Measurements from ENCODE around the gene CLDN3.
"Not testable (repeated sequence)": the region's sequence is repeated elsewhere in the genome, so short reads cannot be mapped to it uniquely, and the experiment has no call there.

Gene CLDN3, protein sequence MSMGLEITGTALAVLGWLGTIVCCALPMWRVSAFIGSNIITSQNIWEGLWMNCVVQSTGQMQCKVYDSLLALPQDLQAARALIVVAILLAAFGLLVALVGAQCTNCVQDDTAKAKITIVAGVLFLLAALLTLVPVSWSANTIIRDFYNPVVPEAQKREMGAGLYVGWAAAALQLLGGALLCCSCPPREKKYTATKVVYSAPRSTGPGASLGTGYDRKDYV

DNA sequence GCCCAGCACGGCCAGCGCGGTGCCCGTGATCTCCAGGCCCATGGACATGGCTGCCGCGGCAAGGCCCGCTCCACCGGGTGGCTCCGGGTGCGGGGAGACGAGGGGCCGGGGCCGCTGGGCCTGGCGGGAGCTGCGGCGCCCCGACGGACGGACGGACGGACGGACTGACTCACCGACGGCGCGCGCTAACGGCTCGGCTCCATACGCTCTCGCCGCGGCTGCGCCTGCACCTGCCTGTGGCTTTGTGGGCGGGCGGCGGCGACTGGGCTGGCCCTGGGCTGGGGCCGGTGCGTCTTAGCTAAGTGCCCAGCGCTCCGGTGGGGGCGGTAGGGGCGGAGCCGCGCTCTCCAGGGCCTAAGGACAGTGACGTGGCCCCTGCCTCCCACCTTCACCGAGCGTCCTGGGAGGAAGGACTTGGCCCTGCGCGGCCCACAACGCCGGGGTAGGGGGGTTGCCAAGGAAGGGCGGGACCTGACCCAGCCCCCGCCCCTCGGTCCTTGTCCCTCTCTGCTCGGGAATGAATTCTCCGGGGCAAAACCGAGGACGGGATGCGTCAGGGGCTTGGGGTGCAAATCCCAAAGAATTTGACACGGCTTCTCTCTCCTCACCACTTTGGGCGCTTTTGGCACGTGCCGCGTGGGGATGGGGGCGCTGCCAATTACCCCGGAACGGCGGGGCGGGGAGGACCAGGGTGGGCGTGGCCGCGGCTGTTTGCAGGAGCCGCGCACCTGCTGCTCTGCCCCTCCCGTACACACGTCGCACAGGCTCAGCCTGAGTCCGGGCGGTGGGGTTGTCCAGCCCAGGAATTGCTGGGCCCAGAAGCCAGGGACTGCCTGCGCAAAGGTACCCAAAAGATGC is at the start of gene CLDN3:
CLDN3 (minus strand) TSS at position 269 of the 858 bp plus-strand sequence; CDS start at position 48, 221 bp downstream.
- no peak for DNase-seq

DNA sequence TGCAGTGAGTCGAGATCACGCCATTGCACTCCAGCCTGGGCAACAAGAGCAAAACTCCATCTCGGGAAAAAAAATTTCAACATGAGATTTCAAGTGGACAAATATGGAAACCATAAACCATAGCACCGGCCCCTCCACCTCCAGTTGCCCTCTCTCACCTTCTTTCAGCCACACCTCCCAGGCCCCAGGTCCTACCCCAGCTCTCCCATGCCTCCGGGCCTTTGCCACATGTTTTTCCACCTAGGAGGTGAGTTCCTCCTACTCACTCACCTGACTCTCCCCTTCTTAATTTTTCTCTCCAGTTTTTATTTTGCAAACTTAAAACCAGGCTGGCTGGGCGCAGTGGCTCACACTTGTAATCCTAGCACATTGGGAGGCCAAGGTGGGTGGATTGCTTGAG is 47.1 kb upstream of the CLDN3 start:
- DNase-seq: no peak

DNA sequence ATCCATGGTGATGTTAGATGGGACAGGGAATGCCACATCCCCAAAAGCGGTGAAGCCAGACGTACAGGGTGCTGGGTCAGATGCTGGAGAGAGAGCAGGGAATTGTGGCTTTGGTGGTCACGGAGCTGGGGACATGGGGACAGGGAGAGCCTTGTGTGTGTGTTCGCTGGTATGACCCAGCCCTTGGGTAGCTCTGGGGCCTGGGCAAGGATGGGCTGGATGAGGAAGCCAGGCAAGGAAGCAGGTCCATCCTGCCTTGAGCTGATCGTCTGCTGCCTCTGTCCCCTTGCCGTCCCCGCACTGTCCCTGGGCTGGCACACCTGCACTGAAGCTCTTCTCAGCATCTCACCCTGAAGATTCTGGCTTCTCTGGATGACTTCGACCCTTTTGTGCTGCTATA is 45.4 kb upstream of the CLDN3 start:
- DNase-seq: no peak

DNA sequence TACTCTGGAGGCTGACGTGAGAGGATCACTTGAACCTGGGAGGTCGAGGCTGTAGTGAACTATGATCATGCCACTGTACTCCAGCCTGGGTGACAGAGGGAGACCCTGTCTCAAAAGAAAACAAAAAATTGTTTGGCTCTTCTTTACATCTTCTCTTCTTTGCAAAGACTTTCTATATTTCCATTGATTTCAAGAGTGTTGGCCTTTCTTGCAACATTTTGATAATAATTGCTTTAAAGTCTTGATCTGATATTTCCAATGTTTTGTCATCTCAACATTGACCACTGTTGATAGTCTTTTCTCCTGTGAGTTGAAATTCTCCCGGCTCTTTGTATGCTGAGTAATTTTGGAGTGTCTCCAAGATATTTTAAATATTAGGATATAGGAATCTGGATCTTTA is 42.9 kb upstream of the CLDN3 start:
- DNase-seq: no peak

DNA sequence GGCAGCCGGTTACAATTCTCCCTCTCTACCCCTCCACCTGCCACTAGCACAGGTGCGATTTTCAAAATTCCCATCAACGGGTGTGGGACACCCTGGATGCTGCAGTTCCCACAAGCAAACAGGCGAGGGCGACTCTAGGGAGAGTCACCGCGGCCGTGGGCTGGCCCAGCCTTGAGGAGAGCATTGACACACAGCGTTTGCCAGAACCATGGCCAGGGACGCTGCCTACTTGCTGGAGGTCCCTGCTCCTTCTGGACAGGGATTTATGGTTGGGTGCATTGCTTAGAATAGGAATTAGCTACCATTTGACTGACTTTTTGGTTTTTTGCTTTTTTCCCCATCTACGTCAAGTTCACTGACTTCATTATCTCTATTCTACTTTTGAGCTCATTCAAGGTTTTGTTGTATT is 41.7 kb upstream of the CLDN3 start:
- DNase-seq: peak; percentile 84

DNA sequence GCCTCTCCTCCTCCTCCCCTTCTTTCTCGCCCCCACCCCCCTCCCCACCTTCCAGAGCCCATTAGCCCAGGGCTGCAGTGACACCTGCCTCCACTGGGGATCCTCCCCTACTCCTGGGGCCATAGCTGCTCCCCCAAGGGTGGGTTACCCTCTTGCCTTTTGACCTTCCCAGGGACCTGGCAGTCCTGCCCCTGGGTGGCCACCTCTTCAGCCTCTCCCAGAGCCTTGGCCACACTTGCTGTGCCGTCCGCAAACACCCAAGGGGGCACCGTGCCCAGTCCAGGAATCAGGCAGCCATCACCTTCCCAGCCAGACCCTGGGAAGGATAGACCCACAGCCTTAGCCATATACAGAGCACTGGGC is 40.9 kb upstream of the CLDN3 start:
- DNase-seq: peak; percentile 43

DNA sequence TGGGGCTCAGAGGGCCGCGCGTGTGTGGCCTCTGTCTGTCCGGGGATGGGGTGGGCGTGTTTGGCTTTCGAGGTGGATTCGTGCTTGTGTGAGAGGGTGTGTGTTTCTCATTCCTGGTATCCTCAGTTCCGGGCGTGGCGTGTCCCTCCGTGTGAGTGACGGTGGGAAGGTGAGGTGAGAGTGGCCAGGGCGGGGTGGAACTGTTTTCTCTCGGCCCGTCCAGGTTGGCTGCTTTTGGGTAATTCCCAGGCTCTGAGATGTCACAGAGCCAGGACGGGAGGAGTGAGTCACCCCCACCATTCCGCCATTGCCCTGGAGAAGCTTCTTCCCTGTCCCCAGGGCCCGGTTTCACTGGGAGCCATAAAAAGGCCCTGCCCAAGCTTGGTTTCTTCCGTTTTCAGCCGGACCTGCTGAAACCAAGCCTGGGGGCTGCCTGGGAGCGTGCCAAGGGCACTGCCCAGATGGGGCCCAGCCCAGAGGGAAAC is 39.4 kb upstream of the CLDN3 start:
- peak; percentile 55 for DNase-seq

DNA sequence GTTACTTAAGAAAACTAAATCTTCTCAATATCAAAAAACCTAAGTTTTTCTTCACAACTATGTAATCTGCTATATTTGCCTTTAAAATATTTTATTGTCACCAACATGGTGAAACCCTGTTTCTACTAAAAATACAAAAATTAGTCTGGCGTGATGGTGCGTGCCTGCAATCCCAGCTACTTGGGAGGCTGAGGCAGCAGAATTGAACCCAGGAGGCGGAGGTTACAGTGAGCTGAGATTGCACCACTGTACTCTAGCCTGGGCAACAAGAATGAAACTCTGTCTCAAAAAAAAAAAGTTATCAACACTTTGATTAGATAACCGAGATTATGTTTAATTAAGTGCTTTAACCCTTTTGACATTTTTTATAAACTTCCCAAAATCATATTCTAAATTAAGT is 32.4 kb upstream of the CLDN3 start:
- no peak for DNase-seq

DNA sequence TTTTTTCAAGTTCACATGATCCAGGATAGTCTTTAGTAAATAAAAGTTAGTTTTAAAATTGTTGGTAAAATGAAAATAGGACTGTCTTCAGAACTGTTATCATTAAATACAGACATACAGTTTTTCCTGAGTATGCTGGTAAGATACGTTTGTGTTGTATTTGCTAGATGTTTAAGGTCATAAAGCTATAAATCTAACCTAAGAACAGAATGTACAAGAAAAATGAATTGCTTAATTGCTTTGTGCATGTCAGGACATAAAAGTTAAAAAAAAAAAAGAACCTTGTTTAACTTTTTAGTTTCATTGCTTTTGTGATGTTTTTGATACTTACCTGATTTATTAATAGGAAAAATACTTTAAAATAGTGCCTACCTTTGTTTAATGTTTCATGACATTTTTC is 31.5 kb upstream of the CLDN3 start:
- no peak for DNase-seq

DNA sequence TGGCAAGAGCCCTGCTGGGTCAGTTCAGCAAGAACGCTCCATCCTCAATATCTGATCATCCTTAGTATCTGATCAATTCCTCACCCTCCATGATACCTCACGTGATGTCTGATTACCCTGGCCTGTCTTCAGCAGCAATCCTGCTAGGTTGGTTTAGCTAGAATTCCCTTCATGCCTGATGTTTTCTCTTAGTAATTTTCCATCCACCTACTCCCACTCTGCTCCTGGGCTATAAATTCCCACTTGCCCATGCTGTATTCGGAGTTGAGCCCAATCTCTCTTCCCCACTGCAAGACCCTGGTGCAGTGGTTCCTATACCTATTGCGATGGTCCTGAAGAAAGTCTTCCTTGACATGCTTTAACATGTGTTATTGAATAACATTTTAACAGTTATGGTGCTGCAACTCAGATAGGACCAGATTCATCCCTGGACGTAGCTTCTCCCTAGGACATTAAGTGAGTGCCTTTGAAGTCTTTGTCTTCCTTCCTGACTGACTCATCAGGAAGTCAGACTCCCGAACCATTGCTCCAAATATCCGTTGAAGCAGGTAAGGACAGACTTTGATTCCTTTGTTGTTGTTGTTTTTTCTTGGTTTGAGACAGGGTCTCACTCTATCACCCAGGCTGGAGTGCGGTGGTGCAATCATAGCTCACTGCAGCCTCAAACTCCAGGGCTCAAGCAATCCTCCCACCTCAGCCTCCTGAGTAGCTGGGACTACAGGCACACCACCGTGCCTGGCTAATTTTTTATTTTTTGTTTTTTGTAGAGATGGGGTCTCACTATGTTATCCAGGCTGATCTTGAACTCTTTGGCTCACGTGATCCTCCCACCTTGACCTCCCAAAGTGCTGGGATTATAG is 29.4 kb upstream of the CLDN3 start:
- DNase-seq: no peak

DNA sequence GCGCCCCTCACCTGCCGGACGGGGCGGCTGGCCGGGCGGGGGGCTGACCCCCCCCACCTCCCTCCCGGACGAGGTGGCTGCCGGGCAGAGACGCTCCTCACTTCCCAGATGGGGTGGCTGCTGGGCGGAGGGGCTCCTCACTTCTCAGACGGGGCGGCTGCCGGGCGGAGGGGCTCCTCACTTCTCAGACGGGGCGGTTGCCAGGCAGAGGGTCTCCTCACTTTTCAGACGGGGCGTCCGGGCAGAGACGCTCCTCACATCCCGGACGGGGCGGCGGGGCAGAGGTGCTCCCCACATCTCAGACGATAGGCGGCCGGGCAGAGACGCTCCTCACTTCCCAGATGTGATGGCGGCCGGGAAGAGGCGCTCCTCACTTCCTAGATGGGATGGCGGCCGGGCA is 27.1 kb upstream of the CLDN3 start:
- peak; percentile 6 for DNase-seq

DNA sequence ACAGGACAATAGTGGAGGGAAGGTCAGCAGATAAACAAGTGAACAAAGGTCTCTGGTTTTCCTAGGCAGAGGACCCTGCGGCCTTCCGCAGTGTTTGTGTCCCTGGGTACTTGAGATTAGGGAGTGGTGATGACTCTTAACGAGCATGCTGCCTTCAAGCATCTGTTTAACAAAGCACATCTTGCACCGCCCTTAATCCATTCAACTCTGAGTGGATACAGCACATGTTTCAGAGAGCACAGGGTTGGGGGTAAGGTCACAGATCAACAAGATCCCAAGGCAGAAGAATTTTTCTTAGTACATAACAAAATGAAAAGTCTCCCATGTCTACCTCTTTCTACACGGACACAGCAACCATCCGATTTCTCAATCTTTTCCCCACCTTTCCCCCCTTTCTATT is 26.6 kb upstream of the CLDN3 start:
- DNase-seq: not testable (repeated sequence)

DNA sequence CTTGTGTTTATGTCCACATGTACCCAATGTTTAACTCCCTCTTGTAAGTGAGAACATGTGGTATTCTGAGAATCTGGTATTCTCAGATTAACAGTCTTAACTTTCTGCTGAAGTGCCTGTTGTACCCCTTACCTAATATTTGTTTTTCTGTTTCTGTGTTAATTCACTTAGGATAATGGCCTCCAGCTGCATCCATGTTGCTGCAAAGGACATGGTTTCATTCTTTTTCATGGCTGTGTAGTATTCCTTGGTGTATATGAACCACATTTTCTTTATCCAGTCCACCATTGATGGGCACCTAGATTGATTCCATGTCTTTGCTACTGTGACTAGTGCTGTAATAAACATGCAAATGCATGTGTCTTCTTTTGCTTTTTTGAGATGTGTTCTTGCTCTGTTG is 25.1 kb upstream of the CLDN3 start:
- DNase-seq: not testable (repeated sequence)

DNA sequence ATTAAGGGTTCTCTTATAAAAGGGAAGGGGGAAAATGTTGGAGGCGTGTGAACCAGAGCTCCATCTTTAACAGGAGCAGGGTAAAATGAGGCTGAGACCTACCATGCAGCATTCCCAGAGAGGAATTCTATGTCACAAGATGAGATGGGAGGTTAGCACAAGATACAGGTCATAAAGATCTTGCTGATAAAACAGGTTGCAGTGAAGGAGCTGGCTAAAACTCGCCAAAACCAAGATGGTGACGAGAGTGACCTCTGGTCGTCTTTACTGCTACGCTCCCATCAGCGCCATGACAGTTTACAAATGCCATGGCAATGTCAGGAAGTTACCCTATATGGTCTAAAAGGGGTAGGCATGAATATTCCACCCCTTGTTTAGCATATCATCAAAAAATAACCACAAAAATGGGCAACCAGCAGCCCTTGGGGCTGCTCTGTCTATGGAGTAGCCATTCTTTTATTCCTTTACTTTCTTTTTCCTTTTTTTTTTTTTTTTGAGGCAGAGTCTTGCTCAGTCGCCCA is 21.2 kb upstream of the CLDN3 start:
- DNase-seq: not testable (repeated sequence)

DNA sequence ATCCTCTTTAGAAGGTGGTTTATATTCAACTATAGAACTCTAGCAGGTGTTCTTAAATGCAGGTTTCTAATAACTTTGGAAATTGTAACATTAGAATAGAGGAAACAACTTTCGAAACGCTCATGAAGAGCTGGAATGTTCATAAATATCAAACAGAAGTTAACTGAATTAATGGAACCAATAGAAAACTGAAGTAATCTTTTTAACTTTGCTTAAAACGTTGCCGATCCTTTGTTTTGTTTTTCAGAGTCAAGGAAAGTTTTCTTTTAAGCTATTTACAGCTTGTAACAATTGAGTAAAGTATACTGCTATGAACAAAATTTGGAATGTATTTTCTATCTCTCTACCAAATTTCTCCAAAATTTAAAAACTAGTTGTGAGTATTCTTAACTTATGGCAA is 19.0 kb upstream of the CLDN3 start:
- no peak for DNase-seq

DNA sequence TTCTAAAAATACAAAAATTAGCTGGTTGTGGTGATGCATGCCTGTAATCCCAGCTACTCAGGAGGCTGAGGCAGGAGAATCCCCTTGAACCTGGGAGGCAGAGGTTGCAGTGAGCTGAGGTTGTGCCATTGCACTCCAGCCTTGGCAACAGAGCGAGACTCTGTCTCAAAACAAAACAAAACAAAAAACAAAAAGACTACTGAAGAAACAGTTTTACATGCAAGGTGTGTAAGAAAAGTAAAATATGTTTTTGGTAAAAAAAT is 17.6 kb upstream of the CLDN3 start:
- DNase-seq: not testable (repeated sequence)

DNA sequence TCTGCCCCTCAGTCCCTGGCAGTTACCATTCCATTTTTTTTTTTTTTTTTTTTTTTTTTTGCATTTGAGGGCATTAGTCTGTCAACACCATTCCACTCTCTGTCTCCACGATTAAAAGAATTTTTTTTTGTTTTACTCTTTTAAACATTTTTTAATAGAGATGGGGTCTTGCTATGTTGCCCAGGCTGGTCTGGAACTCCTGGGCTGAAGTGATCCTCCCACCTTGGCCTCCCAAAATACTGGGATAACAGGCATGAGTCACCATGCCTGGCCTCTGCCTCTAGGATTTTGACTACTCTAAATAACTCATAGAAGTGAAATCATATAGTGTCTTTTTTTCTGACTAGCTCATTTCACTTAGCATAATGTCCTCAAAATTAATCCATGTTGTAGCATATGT is 16.5 kb upstream of the CLDN3 start:
- no peak for DNase-seq

DNA sequence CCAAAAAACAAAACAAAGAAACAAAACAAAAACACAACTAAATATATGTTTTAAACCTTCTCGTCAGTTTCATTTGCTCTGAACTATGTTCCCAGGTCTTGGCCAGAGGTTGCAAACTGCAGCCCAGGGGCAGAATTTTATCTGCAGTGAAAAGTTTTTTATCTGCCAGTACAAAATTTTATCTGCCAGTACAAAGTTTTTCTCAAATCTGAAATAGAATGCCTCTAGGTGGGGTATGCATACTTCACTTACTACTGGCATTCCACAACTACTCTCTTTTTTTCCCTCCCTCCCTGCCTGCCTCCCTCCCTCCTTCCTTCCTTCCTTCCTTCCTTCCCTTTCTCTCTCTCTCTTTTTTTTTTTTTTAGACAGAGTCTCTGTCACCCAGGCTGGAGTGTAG is 9.4 kb upstream of the CLDN3 start:
- DNase-seq: no peak

DNA sequence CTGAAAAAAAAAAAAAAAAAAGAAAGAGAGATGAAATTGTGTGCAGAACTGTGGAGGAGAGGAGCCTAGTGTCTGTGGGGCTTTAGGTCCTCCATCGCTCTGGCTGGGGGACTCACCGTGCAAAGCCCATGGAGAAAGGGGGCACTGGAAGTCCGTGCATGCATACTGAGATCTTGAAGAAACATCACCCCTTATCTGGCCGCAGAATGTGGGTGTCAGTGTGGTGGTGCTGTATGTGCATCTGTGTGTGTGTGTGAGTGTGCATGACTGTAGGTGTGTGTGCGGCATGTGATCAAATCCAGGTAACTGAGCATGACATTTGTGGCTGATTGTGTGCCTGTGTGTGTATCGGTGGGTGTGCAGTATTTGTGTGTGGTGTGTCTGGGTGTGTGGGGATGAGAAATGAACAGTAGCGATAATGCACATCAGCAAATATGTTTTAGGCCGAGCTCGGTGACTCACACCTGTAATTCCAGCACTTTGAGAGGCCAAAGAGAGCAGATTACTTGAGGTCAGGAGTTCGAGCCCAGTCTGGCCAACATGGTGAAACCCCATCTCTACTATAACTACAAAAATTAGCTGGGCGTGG is 8.8 kb upstream of the CLDN3 start:
- peak; percentile 25 for DNase-seq

DNA sequence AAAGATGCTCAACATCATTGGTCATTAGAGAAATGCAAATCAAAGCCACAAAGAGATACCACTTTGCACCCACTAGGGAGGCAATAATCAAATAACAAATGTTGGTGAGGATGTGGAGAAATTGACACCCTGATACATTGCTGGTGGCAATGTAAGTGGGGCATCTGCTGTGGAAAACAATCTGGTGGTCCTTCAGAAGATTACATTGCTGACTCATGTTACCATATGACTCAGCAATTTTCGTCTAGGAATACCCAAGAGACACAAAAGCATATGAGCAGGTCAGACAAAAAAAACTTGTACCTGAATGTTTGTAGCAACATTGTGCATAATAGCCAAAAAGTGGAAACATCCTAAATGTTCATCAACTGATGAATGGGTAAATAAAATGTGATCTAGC is 4.9 kb upstream of the CLDN3 start:
- no peak for DNase-seq

DNA sequence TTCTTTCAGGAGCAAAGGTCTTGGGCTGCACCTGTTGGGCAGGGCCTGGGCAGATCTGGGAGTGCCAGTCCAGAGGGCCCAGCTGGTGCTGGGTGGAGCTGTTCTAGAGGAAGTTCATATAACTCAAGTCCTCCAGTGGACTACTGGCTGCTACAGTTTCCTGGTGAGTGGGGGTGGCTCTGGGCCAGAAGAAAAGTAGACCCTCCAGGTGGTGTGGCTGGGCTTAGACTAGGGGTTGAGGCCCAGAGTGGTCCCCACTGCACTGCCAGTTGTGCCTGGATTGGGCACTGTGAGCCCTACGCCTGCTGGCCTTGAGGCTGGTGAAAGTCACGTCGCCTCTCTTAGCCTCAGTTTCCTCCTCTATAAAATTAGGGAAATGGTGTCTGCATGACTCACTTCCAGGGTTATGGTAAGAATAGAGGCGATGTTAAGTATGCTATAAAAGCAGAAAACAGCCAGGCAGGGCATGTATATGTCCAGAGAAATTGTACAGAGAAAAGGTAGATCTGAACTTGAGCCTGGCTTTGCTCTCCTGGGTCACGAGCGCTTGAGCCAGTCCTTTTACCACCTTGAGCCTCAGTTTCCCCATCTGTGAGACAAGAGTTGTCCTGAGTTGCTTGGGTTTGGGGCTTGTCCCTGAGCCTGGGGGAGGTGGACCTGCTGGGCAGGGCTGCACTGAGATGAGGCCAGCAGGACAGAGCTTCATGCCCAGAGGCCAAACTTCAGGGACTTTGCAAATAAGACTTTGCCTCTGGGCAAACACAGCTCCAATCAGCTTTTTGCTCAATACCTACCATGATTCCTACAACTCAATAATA is 3.8 kb upstream of the CLDN3 start:
- no peak for DNase-seq
